Activated CD4-positive, alpha-beta T cell treated with anti-CD3 and anti-CD28 coated beads, Interleukin-2, amount 50 U/mL, for 4 hours (primary cell): ENCODE measurements around the gene PTGS2.
"Not testable (repeated sequence)": the region's sequence is repeated elsewhere in the genome, so short reads cannot be mapped to it uniquely, and the experiment has no call there.

Source experiments
- DNase-seq, 2 experiments: peaks; one replicate each; pipeline ENCODE4 v3.0.0-alpha.2; 2020

The PTGS2 gene

DNA sequence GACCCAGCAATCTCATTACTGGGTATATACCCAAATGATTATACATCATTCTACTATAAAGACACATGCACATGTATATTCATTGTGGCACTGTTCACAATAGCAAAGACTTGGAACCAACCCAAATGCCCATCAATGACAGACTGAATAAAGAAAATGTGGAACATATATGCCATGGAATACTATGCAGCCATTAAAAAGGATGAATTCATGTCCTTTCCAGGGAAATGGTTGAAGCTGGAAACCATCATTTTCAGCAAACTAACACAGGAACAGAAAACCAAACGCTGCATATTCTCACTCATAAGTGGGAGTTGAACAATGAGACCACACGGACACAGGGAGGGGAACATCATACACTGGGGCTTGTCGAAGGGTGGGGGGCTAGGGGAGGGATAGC is 10.4 kb downstream of the PTGS2 start:
- not testable (repeated sequence) for DNase-seq

DNA sequence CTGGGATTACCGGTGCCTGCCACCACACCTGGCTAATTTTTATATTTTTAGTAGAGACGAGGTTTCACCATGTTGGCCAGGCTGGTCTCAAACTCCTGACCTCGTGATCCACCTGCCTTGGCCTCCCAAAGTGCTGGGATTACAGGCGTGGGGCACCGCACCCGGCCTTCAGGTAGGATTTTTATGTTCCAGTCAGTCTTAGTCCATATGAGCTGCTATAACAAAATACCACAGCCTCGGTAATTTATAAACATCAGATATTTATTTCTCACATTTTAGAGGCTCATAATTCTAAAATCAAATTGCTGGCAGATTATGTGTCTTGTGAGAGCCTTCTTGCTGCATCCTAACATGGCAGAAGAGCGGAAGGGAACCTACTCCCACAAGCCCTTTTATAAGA is 16.0 kb downstream of the PTGS2 start:
- not testable (repeated sequence) for DNase-seq

DNA sequence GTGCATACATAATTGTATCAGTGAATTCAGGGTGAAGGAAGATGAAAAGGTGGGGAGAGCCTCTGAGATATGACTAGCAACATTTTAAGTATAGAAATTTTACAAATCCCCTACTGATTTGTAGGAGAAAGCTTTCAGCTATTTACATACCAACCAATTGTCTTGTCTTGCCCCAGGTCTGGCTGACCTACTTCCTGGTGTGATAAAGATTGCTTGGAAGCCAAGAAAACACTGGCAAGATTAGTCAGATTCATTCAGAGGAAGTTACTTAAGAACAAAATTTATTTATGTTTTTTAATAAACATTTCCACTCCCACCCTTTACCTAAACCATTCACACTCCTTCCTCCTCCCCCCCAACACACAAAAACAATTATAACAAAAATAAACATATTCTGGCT is 17.5 kb downstream of the PTGS2 start:
- no peak for DNase-seq

DNA sequence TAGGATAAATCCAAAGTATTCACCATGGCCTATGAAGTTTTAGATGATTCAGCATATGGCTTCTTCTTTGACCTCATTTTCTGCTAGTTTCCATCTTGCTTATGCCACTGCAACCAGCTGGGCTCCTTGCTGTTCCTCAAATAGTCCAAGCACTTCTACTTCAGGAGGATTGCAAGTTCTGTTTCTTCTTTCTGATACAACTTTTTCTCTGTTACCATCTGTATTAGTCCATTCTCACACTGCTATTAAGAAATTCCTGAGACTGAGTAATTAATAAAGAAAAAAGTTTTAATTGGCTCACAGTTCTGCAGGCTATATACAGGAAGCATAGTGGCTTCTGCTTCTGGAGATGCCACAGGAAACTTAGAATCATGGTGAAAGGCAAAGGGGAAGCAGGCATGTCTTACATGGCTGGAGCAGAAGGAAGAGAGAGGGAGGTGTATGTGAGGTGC is 20.3 kb downstream of the PTGS2 start:
- no peak for DNase-seq

DNA sequence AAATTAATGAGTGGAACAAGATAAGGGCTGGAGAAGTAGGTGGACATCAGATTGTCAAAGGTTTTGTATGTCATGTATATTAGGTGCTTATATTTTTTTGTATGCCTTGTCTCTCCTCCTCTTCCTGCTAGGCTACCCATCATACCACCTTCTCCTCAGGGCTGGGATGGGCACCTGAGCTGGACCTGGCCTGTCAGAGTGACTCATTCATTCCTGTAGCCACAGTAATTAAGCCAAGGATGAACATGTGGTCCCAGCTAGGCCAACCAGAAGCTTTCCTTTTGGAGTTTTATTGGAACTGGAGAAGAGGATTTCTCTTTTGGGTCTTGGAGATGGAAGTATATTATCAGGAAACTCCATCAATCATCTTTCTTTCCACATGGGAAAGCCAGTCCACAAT is 21.2 kb downstream of the PTGS2 start:
- no peak for DNase-seq

DNA sequence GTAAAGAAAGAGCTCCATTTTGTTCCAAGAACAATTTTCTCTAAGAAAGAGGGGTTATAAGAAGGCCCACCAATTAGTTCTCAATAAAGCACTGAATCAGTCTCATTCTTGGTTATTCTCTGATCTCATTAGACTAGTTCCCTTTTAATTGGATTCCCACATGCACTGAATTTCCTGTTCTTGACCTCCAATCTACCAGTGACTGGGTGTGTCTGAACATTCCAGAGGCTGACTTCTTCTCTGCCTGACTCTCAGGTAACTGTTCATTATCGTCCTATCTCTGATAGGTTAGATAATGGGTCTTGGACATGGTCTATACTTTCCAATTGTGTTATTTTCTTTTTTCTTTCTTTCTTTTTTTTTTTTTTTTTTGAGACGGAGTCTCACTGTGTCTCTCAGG is 22.7 kb downstream of the PTGS2 start:
- DNase-seq = no peak

DNA sequence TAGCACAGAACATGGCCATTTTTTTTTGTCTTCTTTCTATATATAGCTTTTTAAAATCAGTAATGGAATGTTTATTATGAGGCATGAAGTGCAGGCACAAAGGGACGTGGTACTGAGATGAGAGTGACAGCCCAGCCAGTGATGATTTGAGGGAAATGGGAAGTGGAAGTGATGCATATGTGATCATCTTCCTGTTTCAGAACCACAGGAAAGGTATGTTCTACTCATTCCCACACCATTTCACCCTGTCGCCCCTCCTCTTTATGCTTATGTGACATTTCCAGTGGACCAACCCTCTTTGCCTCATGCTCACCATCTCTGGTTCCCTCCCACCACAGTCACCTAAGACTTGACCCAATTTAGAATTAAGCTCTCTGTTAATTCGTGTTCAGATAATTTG is 24.3 kb downstream of the PTGS2 start:
- no peak for DNase-seq

DNA sequence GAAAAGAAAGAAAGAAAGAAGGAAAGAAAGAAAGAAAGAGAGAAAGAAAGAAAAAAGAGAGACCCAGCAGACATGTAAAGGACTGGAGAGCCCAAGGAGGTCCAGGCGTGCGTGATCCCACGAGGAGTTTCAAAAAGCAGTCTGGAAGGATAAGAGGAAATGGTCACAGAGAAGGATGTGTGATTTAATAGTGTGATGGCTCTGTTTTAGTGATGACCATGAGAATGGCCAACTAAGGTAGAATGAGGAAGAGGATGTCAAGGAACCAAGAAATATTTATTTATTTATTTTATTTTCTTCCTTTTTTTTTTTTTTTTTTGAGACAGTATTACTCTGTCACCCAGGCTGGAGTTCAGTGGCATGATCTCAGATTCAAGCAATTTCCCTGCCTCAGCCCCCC is 25.5 kb downstream of the PTGS2 start:
- DNase-seq = no peak

DNA sequence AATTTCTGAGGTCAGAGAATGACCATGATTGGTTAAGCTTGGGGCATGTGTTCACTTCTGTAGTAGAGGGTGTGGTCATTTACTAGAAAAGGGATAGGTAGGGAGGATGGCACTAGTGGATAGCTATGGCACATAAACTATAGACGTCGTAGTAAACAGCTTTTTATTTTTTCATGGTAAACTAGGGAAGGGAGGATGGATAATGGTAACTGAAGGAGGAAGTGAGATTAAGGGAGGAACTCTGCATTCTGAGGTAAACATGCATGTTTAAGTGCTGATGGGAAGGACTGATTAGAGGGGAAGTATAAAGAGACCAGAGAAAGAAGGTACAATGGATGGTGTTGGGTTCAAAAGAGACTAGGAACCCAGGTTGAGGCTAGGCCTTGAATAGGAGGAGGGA is 26.9 kb downstream of the PTGS2 start:
- DNase-seq = no peak

DNA sequence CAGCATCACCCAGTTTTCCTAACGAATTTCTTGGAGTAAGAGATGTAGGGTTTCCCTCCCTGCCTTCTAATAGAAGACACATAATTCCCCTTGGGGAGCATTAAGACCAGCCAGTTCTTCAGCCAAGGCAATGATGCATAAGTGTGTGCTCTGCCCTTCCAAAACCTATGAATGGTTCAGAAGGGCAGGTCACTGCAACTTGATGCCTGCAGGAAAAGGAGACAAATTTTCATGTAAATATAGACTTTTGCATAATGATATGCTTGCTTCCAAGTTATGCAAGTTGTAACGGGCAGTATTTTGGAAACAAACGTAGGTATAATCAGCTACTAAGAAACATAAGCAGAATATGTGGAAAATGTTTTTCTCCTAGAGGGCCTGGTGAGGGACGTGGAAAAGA is 31.6 kb downstream of the PTGS2 start:
- no peak for DNase-seq

DNA sequence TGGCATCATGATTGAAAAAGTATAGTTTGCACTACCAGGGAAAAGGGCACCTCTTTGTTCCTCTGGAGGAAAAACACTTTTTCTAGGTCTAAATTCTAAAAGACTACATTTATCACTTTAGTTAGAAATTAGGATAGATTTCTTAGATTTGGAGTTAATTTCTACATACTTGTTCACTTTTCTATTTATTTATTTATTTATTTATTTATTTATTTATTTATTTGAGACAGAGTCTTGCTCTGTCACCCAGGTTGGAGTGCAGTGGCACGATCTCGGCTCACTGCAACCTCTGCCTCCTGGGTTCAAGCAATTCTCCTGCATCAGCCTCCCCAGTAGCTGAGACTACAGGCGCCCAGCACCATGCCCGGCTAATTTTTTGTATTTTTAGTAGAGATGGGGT is 32.2 kb downstream of the PTGS2 start:
- DNase-seq = not testable (repeated sequence)

DNA sequence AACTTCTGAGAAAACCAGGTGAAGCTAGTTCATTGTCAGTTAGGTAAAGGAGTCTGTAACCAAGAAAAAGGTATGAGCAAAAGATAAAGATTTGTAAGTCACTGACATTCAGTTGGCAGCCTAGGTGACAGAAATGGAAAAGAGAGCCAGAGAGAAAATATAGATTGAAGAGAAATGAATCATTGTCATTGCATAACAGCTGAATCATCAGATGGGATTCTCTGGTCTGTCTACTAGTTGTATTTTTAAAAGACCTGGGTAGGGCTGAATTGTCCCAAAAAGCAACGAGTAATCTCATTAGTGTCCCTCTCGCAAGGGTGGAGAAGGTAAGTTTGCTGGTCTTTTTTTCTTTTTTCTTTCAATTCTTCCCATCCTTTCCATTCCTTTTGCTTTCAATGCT is 36.6 kb downstream of the PTGS2 start:
- no peak for DNase-seq

DNA sequence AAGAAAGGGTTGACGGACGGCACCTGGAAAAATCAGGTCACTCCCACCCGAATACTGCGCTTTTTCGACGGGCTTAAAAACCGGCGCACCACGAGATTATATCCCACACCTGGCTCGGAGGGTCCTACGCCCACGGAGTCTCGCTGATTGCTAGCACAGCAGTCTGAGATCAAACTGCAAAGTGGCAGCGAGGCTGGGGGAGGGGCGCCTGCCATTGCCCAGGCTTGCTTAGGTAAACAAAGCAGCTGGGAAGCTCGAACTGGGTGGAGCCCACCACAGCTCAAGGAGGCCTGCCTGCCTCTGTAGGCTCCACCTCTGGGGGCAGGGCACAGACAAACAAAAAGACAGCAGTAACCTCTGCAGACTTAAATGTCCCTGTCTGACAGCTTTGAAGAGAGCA is 42.7 kb downstream of the PTGS2 start:
- DNase-seq = not testable (repeated sequence)

DNA sequence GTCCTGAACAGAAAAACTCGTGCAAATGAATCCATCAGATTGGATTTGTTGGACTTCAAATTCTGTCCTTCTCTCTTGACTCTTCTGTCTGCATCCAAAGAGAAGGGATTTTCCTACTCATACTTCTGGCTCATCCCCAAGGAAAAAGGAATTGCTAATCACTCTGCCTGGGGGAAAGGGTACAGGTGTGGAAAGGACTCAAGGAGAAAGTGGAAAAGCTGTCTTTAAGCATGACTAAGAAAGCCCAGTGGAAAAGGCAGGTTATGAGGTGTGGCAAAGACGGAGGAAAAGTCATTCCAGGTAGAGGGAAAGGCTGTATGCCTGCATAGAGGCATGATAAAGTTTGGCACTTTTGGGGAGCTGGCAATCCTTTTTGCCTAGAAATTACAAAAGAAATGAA is 43.4 kb downstream of the PTGS2 start:
- DNase-seq = no peak

DNA sequence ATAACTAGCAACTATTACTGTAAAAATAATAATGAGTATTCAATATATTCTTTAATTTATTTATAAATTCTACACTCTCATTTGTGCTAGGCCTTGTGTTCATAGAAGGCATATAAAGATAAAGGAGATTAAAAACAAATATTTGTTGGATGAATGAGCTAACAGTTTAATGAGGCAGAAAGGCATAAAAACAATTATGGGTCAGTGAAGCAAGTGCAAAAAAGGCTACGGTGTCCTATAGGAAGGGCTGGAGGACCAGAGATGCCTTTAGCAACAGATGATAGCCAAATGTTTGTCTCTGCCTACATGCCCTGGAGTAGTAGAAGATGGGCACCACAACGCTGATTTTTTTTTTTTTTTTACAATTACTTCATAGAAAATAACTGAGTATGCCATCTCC is 45.7 kb downstream of the PTGS2 start:
- no peak for DNase-seq

DNA sequence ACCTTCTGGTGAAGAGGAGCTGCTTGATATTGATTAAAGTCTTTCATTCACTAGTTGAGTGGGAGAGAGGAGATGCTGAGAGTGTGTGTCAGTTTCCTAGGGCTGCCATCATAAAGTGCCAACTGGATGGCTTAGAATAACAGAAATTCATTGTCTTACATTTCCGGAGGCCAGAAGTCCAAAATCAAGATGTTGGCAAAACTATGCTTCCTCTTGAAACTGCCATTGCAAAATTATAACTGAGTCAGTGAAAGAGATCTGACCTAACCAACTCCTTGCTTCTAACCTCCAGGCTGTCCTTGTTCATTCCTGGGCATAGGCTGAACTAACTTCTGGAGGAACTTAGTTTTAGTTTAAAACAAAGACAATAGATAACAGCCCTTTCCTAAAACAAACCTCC is 47.1 kb downstream of the PTGS2 start:
- no peak for DNase-seq

DNA sequence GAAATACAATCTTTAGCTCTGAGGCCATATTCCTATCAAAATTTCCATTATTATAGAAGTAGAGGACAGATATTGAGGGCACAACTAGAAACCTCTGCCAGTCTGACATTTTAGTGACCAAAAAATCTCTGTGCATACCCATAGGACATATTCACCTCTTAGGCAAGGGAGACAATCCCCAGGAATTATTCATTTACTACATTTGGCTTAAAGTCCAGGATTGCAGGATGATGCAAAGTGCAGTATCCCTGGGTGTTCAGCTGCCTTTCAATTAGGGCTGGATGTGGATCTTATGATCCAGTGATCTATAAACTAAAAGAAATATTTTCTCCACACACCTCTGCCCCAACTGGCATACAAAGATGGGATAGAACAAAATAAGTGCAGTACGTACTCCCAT is 50.9 kb downstream of the PTGS2 start:
- DNase-seq = no peak

DNA sequence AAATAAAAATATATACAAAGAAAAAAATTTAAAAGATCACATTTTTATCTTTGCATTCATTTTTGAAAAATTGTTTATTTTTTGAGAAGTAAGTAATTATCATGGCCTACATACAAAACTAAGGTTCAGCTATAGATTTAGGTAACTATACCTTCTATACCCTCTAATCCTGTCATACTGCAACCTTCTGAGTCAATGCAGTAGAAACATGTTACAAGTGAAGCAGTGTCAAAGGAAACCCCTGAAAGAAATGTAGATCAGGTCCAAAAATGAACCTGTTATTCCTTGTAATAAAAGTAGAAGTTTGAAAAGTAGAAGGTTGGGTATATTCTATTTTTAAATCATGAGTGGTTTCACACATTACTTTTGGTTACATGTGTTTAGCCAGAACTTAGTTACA is 51.3 kb downstream of the PTGS2 start:
- no peak for DNase-seq

DNA sequence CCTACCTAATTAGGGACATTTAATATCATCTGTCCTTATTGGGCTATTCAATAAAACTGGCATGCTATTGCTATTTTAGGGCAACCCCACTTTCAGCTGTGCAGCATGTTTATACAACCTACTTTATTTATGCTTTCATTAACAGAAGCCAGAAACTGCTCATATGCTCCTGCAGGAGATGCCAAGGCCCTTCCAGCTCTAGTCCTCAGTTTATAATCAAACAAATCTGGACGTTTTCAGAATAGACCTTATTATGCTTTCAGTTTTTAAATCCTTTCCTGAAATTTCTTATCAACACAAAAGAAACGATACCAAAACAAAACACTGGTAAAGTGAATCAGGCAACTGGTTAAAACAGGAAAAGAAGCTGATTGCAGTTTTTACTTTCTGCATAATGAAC is 53.2 kb downstream of the PTGS2 start:
- DNase-seq = no peak

DNA sequence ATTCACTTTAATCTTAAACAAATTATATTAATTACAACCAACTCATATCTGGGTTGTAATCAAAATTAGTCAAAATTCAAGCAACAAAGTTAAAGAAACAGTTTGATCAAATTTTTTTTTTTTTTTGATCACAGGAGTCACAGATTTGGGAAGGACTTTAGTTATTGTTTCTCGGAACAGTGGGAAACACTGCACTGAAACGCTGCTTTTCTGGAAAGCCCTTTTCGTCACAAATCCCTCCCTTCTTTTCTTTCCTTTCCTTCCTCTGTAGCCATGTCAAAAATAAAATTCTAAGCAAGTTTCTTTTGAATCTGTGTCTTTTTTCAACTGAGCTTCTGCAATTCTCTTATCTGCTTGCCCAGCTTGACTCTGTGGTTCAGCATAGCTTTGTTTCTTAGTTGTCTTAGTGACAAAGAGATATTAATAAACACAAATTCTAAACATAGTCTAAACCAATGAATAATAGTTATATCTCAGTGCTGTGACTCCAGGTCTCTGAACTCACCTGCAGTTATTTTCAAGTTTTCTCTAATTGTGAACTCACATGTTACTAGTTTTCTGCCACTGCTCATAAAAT is 53.8 kb downstream of the PTGS2 start:
- DNase-seq = no peak

DNA sequence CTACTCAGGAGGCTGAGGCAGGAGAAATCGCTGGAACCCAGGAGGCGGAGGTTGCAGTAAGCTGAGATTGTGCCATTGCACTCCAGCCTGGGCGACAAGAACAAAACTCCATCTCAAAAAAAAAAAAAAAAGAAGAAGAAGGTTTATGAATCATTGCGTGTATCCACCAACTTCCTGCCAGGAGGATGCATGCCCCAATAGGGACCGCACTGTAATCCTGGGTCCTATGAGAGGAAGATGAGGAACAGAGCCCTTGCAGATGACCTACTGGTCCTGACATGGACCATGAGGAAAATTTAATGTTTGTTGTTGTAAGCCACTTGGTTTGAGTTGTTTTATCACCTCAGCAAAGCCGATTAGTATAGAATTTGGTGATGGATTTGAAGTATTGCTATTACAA is 56.7 kb downstream of the PTGS2 start:
- DNase-seq = no peak
